ENCODE measurements around the gene SYT2. TPM values are rescaled to one million over a fixed set of nuclear protein-coding genes. Genes with fewer than 3 reads are reported as not detected.

SYT2 gene
- total RNA-seq, 1 donor: not detected

DNA sequence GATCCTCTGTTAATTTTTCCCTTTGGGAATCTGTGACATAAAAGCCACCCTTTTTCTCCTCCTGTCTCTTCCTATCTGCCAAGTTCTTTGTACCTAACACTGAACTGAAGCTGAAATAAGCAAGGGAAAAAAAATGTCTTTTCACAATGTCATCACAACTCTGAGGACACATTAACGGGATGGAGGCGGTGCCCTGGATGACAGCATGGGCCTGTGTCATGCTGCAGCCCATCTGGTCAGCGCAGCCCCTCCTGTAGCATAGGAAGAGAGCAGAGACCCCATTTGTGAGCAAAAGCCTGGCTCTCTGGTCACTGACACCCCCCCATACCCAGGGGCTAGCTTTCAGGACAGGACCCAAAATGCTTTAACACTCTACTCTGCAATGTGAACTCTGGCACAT is 22.5 kb downstream of the SYT2 start:
- TF ChIP-seq, protein P1, sequence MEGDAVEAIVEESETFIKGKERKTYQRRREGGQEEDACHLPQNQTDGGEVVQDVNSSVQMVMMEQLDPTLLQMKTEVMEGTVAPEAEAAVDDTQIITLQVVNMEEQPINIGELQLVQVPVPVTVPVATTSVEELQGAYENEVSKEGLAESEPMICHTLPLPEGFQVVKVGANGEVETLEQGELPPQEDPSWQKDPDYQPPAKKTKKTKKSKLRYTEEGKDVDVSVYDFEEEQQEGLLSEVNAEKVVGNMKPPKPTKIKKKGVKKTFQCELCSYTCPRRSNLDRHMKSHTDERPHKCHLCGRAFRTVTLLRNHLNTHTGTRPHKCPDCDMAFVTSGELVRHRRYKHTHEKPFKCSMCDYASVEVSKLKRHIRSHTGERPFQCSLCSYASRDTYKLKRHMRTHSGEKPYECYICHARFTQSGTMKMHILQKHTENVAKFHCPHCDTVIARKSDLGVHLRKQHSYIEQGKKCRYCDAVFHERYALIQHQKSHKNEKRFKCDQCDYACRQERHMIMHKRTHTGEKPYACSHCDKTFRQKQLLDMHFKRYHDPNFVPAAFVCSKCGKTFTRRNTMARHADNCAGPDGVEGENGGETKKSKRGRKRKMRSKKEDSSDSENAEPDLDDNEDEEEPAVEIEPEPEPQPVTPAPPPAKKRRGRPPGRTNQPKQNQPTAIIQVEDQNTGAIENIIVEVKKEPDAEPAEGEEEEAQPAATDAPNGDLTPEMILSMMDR (IDR thresholded peaks at IDR 0.05; ENCODE audit: insufficient read depth, low read depth, low read length): no peak
- H3K4me3 ChIP-seq (ENCODE audit: low read depth, low read length): no peak overlapping the region
- DNase-seq (ENCODE audit: low read depth): no peak

DNA sequence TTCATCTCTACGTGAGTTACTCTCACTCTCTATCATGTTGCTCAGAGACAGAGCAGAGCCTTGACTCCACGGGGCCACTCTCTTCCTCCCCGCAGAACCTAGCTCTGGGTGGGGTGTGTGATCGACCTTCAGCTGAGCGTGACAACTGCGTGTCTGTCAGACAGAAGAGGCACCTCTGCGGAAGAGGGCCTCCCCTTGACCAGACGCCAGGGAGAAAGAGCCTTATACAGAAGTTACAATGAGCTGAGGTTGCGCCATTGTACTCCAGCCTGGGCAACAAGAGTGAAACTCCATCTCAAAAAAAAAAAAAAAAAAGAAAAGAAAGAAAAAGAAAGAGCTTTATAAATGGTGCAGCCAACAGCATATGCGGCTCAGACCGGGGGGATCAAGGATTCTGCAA is 22.9 kb downstream of the SYT2 start:
- TF ChIP-seq, protein P1 (IDR thresholded peaks at IDR 0.05; ENCODE audit: insufficient read depth, low read depth, low read length): no peak
- DNase-seq (ENCODE audit: low read depth): no peak
- no peak overlapping the region for H3K4me3 ChIP-seq (ENCODE audit: low read depth, low read length)

DNA sequence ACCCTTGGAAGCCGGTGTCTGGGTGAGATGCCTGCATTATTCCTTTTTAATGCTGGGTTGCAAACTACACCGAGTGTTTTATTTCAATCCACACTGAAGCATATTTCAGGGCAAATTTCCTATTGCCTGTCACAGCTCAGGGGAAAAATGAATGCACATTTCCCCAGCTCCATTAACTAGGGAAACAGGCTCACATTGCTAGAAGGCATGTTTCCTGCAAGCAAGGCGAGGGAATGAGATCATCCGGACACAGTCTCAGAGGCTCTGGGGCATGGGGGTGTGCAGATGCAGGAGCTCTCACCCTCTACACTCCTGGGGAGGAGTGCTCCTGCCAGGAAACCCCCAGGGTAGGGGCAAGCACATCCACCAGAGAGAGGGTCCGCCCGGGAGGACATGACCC is 24.6 kb downstream of the SYT2 start:
- no peak for DNase-seq (ENCODE audit: low read depth)
- no peak overlapping the region for H3K4me3 ChIP-seq (ENCODE audit: low read depth, low read length)
- TF ChIP-seq, protein P1 (IDR thresholded peaks at IDR 0.05; ENCODE audit: insufficient read depth, low read depth, low read length): no peak

DNA sequence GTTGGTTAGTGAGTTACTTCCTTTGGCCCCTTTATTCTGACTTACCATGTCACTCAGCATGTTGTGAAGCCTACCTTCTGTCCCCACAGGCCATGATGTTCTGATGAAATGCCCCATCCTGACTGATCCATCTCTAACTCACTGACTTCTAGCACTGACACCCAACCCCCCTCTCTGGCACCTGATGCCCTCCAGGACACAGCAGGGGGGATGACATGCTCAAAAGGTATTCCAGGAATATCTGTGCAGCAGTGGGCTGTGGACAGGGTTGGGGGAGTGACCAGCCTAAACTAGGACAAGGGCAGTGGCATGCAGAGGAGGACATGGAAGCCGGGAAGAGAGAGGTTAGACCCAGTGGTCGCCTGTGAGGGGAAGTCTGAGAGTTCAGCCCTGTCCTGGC is 25.5 kb downstream of the SYT2 start:
- no peak overlapping the region for H3K4me3 ChIP-seq (ENCODE audit: low read depth, low read length)
- no peak for DNase-seq (ENCODE audit: low read depth)

DNA sequence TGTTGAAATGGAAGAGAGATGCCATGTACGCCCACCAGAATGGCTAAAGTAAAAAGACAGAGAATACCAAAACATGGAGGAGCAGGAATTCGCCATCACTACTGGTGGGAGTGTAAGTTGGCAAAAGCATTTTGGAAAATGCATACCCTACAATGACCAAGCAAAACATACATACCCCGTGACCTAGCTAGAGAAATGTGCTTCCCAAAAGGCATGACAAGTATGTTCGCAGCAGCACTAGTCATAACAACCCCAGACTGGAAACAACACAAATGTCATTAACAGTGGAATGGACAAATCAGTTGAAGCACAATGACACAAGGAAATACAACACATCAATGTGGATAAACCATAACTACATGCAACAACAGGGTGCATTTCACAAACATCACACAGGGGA is 27.2 kb downstream of the SYT2 start:
- no peak for DNase-seq (ENCODE audit: low read depth)
- TF ChIP-seq, protein P1 (IDR thresholded peaks at IDR 0.05; ENCODE audit: insufficient read depth, low read depth, low read length): no peak
- no peak overlapping the region for H3K4me3 ChIP-seq (ENCODE audit: low read depth, low read length)

More for the DNA sequence above, 25.5 kb downstream of the SYT2 start:
- TF ChIP-seq, protein P1 (IDR thresholded peaks at IDR 0.05; ENCODE audit: insufficient read depth, low read depth, low read length): no peak

DNA sequence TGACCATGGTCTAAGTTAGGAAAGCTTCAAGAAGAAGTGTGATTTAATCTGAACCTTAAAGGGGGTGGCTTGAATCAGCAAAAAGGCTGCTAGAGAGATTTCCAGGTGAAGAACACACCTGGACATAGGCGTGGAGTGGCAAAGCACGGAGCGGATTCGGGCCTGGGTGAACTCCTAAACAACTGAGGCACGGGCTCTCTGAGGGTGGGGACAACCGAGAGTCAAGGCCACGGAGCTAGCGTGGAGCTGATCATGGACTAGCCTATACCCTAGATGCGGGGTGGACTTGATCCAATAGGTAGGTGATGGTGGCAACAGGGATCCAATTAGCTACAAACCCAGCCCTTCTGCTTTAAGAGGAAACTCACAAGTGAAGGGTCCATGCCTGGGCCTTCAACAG is 27.8 kb downstream of the SYT2 start:
- TF ChIP-seq, protein P1 (IDR thresholded peaks at IDR 0.05; ENCODE audit: insufficient read depth, low read depth, low read length): no peak
- H3K4me3 ChIP-seq (ENCODE audit: low read depth, low read length): no peak overlapping the region
- DNase-seq (ENCODE audit: low read depth): no peak

DNA sequence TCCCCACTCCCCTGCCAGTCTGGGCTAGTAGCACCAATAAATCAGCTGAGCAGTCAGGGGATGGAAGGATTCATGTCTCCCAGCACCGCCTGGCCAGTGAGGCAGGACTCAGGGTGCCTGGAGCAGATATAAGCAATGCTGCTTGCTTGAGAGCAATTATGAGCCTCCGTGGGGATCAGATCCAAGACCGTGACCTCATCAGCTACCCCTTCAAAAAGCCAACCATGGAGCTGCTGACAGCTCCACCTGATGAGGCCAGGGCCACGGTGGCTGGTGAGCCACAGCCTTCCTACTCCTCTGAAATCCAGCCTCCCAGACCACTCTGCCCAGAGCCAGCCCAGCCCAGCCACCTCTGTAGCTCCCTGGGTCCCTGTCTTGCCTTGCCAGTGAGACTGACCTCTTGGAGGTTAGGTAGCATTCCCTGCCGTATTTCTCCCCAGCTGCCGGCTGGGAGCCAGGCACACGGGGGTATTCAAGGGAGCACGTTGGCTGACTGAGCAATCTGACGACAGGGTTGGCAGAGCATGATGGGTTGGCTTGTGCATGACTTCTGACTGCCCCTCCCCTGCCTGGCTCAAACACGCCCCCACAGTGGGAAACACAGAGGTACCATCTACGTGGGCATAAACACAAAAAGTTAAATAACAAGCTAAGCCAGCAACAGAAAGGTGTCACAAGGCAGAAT is 28.4 kb downstream of the SYT2 start:
- DNase-seq (ENCODE audit: low read depth): no peak
- no peak overlapping the region for H3K4me3 ChIP-seq (ENCODE audit: low read depth, low read length)
- TF ChIP-seq, protein P1 (IDR thresholded peaks at IDR 0.05; ENCODE audit: insufficient read depth, low read depth, low read length): no peak
